OCI-LY7 (cell line): ENCODE results near the gene LPCAT1. TPM values are rescaled to one million over a fixed set of nuclear protein-coding genes. Genes with fewer than 3 reads are reported as not detected.

ENCODE experiments used
- BruUV-seq: library from RNA; stranded (reverse); fragments of 400-500 nt; replicated peaks from 2 replicates; lab custom pipeline; 2021; lab: Mats Ljungman, UMichigan
- CTCF ChIA-PET: fragments of 300-600 bp; sonication (Branson Sonifier 250); formaldehyde crosslinking; loops from one replicate; lab custom pipeline; 2022; ENCODE audit warnings: antibody characterized with exemption; ENCODE audit not compliant: unreplicated experiment; lab: Charles Lee
- POLR2A ChIA-PET: fragments of 300-600 bp; sonication (Branson Sonifier 250); formaldehyde crosslinking; loops from one replicate; lab custom pipeline; 2022; ENCODE audit warnings: antibody characterized with exemption; lab: Charles Lee
- DNase-seq: peaks from one replicate; pipeline ENCODE4 v3.0.0-alpha.2; 2015; ENCODE audit warnings: low spot score
- H2AFZ ChIP-seq: fragments of 200-600 bp; sonication (generic), shearing (Covaris generic); 2 replicates; pipeline ENCODE4 v1.6.1; 2014; ENCODE audit warnings: mild to moderate bottlenecking, antibody characterized with exemption, low read length, moderate library complexity
- H3K27ac ChIP-seq: fragments of 200-600 bp; sonication (generic); 2 replicates; pipeline ENCODE4 v1.5.1; 2014; ENCODE audit warnings: mixed run types, low read depth, mild to moderate bottlenecking, moderate library complexity, low read length, inconsistent platforms; ENCODE audit not compliant: poor library complexity, severe bottlenecking
- H3K36me3 ChIP-seq: fragments of 200-600 bp; sonication (generic); 2 replicates; pipeline ENCODE4 v1.6.1; 2014; ENCODE audit warnings: mild to moderate bottlenecking, antibody characterized with exemption, low read length, moderate library complexity, mixed read lengths; ENCODE audit not compliant: insufficient read depth
- H3K4me1 ChIP-seq: fragments of 200-600 bp; sonication (generic); 2 replicates; pipeline ENCODE4 v1.5.1; 2014; ENCODE audit warnings: mild to moderate bottlenecking, low read length; ENCODE audit not compliant: insufficient read depth, poor library complexity, severe bottlenecking
- H3K4me2 ChIP-seq: fragments of 200-600 bp; sonication (generic); 2 replicates; pipeline ENCODE4 v1.6.1; 2014; ENCODE audit warnings: mild to moderate bottlenecking, low read length
- H3K4me3 ChIP-seq: fragments of 200-600 bp; sonication (generic); 2 replicates; pipeline ENCODE4 v1.5.1; 2014; ENCODE audit warnings: mild to moderate bottlenecking, low read depth, low read length; ENCODE audit not compliant: poor library complexity, severe bottlenecking
- H3K79me2 ChIP-seq: fragments of 200-600 bp; sonication (generic); 2 replicates; pipeline ENCODE4 v1.6.1; 2016; ENCODE audit warnings: low read depth, mild to moderate bottlenecking, low read length, moderate library complexity, mixed read lengths; ENCODE audit not compliant: insufficient read depth
- H3K9me2 ChIP-seq: fragments of 200-600 bp; sonication (generic); 2 replicates; pipeline ENCODE4 v1.6.1; 2016; ENCODE audit warnings: mild to moderate bottlenecking, low read length, mixed read lengths; ENCODE audit not compliant: insufficient read depth
- H3K9me3 ChIP-seq: fragments of 200-600 bp; sonication (generic); 2 replicates; pipeline ENCODE4 v1.6.1; 2014; ENCODE audit warnings: mild to moderate bottlenecking, mixed run types, low read length, mixed read lengths
- H4K20me1 ChIP-seq: fragments of 200-600 bp; sonication (generic); 2 replicates; pipeline ENCODE4 v1.6.1; 2014; ENCODE audit warnings: mild to moderate bottlenecking, antibody characterized with exemption, low read length, moderate library complexity, mixed read lengths; ENCODE audit not compliant: insufficient read depth
- CTCF ChIP-seq: fragments of 200-600 bp; sonication (generic); conservative IDR thresholded peaks from 2 replicates; pipeline ENCODE4 v1.5.1; 2014; ENCODE audit warnings: mild to moderate bottlenecking, antibody characterized with exemption, low read length, moderate library complexity, mixed read lengths
- EZH2phosphoT487 ChIP-seq: fragments of 200-600 bp; sonication (generic); IDR thresholded peaks from 2 replicates; pipeline ENCODE4 v1.6.1; 2018; ENCODE audit warnings: low read depth, borderline replicate concordance, mild to moderate bottlenecking, mixed run types, antibody characterized with exemption, low read length, moderate library complexity, mixed read lengths
- intact Hi-C: fragments of 100-400 bp; cut with micrococcal nuclease; formaldehyde crosslinking; loops from one replicate; pipeline ENCODE4 v1.10.0; 2022; ENCODE audit not compliant: unreplicated experiment
- total RNA-seq, 2 experiments: library from RNA; depleted of rRNA in 1 of 2; stranded (reverse); fragments of >200 nt in 1 of 2; shearing (Covaris generic) in 1 of 2; gene quantifications; 2 replicates each; pipeline ENCODE4 v1.2.3, GENCODE V29; 2014 to 2022

LPCAT1 gene
- total RNA-seq, 2 experiments from 2014 or later, result 47.7 to 63.6 TPM

- H3K9me3 ChIP-seq, result no peaks in the 10 kb centered on the region
- peaks cover 90% of the 10 kb centered on the region for H3K36me3 ChIP-seq
- no peaks in the 10 kb centered on the region for H3K9me2 ChIP-seq
- intact Hi-C loops, result no loop called here
- H3K4me2 ChIP-seq, result no peak overlapping the region
- H3K4me3 ChIP-seq, result no peak overlapping the region
- no peak for TF ChIP-seq EZH2phosphoT487
- TF ChIP-seq CTCF, result no peak
- CTCF ChIA-PET, result no interaction called here
- BruUV-seq, result no TSS peak
- H4K20me1 ChIP-seq, result no peaks in the 10 kb centered on the region
- H3K79me2 ChIP-seq, result no peaks in the 10 kb centered on the region
- POLR2A ChIA-PET, result no interaction called here
- DNase-seq, result no peak
- H3K27ac ChIP-seq, result no peak overlapping the region
- H2AFZ ChIP-seq, result no peak overlapping the region
- no peaks in the 10 kb centered on the region for H3K4me1 ChIP-seq
Measured at GRCh38 chr5:1471240-1471853, 52.4 kb downstream of the LPCAT1 start.

GRCh38 chr5:1470762-1471211 lies 53.0 kb downstream of the LPCAT1 start:
- Histone ChIP-seq H3K4me3 (no peak overlapping the region), H2AFZ (no peak overlapping the region), H4K20me1 (no peaks in the 10 kb centered on the region), H3K9me2 (no peaks in the 10 kb centered on the region), H3K36me3 (peaks cover 90% of the 10 kb centered on the region), H3K4me1 (no peaks in the 10 kb centered on the region), H3K9me3 (no peaks in the 10 kb centered on the region), H3K4me2 (no peak overlapping the region), H3K27ac (no peak overlapping the region), H3K79me2 (no peaks in the 10 kb centered on the region)
- ChIA-PET CTCF (no interaction called here), POLR2A (no interaction called here)
- no peak for DNase-seq
- intact Hi-C loops, result no loop called here
- BruUV-seq, result no TSS peak
- TF ChIP-seq EZH2phosphoT487 (no peak), CTCF (no peak)
